OCI-M1 (cell line): Measurements from ENCODE around the gene RERE.

Experiments used
- DNase-seq: peaks from one replicate; lab custom pipeline; 2025; lab: John Stamatoyannopoulos, UW

The RERE gene

DNA sequence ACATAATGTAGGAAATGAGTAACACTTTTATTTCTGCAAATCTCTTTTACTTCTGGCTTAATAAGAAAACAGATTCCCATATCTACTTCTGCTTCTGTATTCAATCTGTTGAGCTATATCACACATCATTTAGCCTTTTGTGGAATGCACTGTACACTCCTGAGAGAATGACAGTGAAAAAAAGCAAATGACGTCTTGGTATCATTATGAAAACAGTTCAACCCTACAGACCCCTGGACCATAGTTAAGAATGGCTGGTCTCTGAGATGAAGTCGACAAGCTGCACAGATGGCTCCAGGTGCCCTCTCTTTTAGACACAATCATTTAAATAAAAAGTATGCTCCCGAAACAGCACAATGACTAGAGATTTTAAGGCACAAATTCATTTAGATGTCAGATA is 247.0 kb downstream of the RERE start:
- DNase-seq: no peak

DNA sequence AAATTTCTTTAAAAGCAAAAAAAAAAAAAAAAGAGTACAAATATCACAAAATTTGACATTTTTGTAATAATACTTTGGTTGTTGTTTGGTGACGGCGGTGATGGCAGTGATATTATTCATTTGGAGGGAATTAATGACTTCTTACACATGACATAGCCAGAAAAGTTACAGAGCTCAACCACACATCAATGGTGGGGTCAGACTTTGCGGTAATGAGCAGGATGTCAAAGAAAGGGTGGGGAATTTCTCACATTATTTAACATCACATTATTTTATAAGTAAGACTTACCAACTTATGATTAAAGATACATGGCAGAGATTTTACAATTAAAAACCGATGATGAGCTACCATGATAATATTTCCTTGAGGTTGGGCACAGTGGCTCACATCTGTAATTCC is 248.2 kb downstream of the RERE start:
- DNase-seq: no peak

DNA sequence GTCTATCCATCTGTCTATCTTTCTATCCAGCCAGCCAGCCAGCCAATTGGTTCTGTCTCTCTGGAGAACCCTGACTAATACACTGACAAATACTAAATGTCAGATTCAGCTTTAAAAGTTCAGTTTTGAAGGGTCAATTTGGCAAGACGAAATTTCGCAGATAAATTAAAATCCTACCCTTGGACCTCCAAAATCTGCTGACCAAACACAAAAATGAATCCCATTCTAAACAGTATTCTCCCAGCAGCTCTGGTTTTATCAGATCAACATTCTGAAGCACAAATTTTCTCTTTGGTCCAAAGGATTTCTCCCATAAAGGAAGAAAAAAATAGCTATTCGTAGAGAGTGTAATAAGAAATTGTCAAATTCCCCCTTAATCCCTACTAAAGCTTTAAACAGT is 248.6 kb downstream of the RERE start:
- no peak for DNase-seq

DNA sequence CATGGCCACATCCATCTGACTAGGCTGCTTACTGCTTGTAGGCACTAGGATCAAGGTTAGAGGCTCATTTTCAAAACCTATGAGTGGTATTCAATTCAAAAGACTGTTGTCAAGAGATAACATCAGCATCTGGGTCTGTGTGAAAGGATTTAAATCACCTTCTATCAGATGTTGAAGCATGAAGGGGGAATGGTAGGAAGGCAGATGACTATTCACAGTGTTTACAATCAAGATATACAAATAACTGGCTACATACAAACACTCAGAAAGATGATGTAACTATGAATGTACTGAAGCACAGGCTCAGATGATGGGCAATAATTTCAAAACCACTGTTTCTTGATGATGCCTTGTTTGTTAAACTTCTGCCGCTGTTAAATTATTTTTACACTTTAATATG is 250.3 kb downstream of the RERE start:
- no peak for DNase-seq

GRCh38 chr1:8565802-8566201 is 251.6 kb downstream of the RERE start:
- no peak for DNase-seq

GRCh38 chr1:8563944-8564537 is 253.4 kb downstream of the RERE start:
- DNase-seq: no peak

GRCh38 chr1:8562881-8563865 is 254.3 kb downstream of the RERE start:
- DNase-seq: peak; percentile 11

GRCh38 chr1:8562222-8562621 is 255.2 kb downstream of the RERE start:
- no peak for DNase-seq

GRCh38 chr1:8560611-8561544 is 256.6 kb downstream of the RERE start:
- DNase-seq: peak; percentile 70

DNA sequence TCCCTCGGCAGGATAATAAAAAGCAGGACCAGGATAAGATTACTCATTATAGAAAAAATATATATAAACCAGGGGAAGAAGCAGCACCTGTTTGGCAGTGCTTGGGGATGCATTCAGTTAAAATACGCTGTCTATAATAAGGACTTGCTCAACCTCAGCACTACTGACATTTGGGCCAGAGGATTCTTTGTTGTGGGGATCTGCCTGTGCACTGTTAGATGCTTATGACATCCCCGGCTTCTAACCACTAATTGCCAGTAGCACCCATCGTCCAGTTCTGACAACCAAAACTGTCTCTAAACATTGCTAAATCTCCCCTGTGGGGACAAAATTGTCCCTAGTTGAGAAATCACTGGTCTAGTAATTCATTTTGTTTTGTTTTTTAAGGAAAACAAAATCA is 257.4 kb downstream of the RERE start:
- DNase-seq: no peak

- no peak for DNase-seq
Measured at GRCh38 chr1:8555582-8555981, 261.9 kb downstream of the RERE start.

GRCh38 chr1:8554956-8555534 is 262.4 kb downstream of the RERE start:
- DNase-seq: peak; percentile 67

GRCh38 chr1:8552820-8553397 is 264.5 kb downstream of the RERE start:
- DNase-seq: no peak

GRCh38 chr1:8551613-8552489 is 265.6 kb downstream of the RERE start:
- DNase-seq: no peak

GRCh38 chr1:8551057-8551456 is 266.4 kb downstream of the RERE start:
- DNase-seq: no peak

- no peak for DNase-seq
Measured at GRCh38 chr1:8547791-8548190, 269.6 kb downstream of the RERE start.

DNA sequence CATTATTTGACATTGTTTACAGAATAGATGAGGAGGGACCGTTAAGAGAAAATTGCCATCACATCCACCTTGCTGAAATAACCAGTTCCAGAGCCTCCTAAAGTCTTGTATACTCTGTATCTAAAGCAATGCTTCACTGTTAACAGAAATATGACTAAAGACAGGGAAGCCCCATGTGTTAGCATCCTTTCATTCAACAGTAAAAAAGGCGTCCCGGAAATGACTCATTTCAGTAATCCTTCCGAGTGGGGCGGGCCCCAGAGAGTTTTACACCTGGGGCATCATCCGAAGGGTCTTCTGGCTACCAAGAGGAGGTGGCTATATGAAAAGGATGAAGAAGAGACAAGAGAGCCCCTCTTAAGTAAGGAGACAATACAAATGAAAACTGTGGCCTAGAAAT is 272.4 kb downstream of the RERE start:
- DNase-seq: no peak

- DNase-seq: no peak
Measured at GRCh38 chr1:8544644-8545043, 272.8 kb downstream of the RERE start.

- no peak for DNase-seq
Measured at GRCh38 chr1:8543965-8544364, 273.5 kb downstream of the RERE start.

DNA sequence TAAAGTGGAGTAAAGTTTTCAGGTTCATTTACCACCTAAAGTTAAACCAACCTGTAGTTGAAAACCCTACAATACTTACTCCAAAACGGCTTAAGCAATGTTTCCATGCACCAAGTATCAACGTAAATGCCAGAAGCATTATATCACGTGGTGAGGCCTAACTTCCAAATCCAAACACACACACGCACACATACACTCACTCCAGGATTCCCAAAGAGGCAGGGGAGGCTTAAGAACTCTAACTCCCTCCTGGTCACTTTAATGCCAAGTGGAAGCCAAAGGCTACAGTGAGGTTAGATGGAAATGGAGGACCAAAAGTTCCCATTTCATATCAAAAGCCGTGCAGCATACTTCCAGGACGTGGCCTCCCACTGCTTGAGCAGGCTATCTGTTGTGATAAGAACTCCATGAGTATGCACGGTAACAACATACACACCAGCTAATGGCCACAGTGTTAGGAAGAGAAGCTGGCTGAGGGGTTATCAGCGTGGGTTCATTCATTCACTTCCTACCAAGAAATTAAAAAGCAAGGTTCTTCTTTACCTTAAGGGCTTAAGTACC is 275.4 kb downstream of the RERE start:
- peak; percentile 80 for DNase-seq
